Astrocyte (in vitro differentiated cells and primary cell): Measurements from ENCODE around the gene KLF17.

Source experiments
- EZH2 ChIP-seq: IDR thresholded peaks from 2 replicates; pipeline ENCODE4 v1.6.1; 2012; ENCODE audit warnings: mild to moderate bottlenecking, low read length, inconsistent platforms; ENCODE audit not compliant: insufficient read depth
- TF ChIP-seq, protein P1 (sequence below): IDR thresholded peaks from 2 replicates; pipeline ENCODE4 v1.5.1; 2011; ENCODE audit warnings: low read depth, mild to moderate bottlenecking, inconsistent platforms, low read length, moderate library complexity; ENCODE audit not compliant: insufficient read depth

DNA sequence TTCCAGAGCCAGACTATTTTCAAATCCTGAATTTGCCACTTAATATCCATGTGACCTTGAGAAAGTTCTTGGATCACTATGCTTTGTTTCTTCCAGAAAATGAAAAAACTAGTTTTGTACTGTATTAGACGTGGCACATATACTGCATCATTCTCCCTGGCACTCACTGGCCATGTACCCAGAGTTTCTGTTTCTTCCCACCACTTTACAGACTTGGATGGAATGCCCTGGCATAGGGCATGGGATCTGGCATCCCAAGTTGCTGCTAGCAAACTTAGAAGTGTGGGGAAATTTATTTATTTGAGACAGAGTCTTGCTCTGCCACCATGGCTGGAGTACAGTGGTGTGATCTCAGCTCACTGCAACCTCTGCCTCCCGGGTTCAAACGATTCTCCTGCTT, 12.8 kb downstream of the KLF17 start:
- TF ChIP-seq, protein P1, sequence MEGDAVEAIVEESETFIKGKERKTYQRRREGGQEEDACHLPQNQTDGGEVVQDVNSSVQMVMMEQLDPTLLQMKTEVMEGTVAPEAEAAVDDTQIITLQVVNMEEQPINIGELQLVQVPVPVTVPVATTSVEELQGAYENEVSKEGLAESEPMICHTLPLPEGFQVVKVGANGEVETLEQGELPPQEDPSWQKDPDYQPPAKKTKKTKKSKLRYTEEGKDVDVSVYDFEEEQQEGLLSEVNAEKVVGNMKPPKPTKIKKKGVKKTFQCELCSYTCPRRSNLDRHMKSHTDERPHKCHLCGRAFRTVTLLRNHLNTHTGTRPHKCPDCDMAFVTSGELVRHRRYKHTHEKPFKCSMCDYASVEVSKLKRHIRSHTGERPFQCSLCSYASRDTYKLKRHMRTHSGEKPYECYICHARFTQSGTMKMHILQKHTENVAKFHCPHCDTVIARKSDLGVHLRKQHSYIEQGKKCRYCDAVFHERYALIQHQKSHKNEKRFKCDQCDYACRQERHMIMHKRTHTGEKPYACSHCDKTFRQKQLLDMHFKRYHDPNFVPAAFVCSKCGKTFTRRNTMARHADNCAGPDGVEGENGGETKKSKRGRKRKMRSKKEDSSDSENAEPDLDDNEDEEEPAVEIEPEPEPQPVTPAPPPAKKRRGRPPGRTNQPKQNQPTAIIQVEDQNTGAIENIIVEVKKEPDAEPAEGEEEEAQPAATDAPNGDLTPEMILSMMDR = no peak
- TF ChIP-seq EZH2 = no peak
